GM19025 (cell line): ENCODE measurements around the gene SPC24.
"Not testable (repeated sequence)": the region's sequence is repeated elsewhere in the genome, so short reads cannot be mapped to it uniquely, and the experiment has no call there.

Experiments used
- ATAC-seq: cut with Tn5 transposase; IDR thresholded peaks from one replicate; pipeline ENCODE4 v1.9.1; 2021; ENCODE audit warnings: mild to moderate bottlenecking, low read depth, moderate library complexity; ENCODE audit not compliant: unreplicated experiment

Gene SPC24

GRCh38 chr19:11136400-11137101 is 19.0 kb downstream of the SPC24 start:
- no peak for ATAC-seq

- ATAC-seq, result no peak
Measured at GRCh38 chr19:11131471-11131870, 24.1 kb downstream of the SPC24 start.

- no peak for ATAC-seq
Measured at GRCh38 chr19:11130824-11131455, 24.6 kb downstream of the SPC24 start.

- ATAC-seq, result no peak
Measured at GRCh38 chr19:11127905-11128304, 27.7 kb downstream of the SPC24 start.

- no peak for ATAC-seq
Measured at GRCh38 chr19:11125994-11126685, 29.4 kb downstream of the SPC24 start.

- not testable (repeated sequence) for ATAC-seq
Measured at GRCh38 chr19:11124157-11124556, 31.4 kb downstream of the SPC24 start.

GRCh38 chr19:11123114-11123513 is 32.5 kb downstream of the SPC24 start:
- no peak for ATAC-seq

GRCh38 chr19:11121963-11122362 is 33.6 kb downstream of the SPC24 start:
- not testable (repeated sequence) for ATAC-seq

- no peak for ATAC-seq
Measured at GRCh38 chr19:11116507-11116906, 39.1 kb downstream of the SPC24 start.

GRCh38 chr19:11115895-11116446 is 39.6 kb downstream of the SPC24 start:
- ATAC-seq, result no peak

GRCh38 chr19:11115042-11115441 is 40.5 kb downstream of the SPC24 start:
- no peak for ATAC-seq

- no peak for ATAC-seq
Measured at GRCh38 chr19:11113140-11113708, 42.4 kb downstream of the SPC24 start.

GRCh38 chr19:11111771-11112144 is 43.8 kb downstream of the SPC24 start:
- no peak for ATAC-seq

GRCh38 chr19:11111117-11111770 is 44.3 kb downstream of the SPC24 start:
- no peak for ATAC-seq

- no peak for ATAC-seq
Measured at GRCh38 chr19:11108746-11109145, 46.8 kb downstream of the SPC24 start.

GRCh38 chr19:11106477-11106876 is 49.1 kb downstream of the SPC24 start:
- ATAC-seq, result no peak

- ATAC-seq, result no peak
Measured at GRCh38 chr19:11105014-11105636, 50.5 kb downstream of the SPC24 start.

- not testable (repeated sequence) for ATAC-seq
Measured at GRCh38 chr19:11103667-11104066, 51.9 kb downstream of the SPC24 start.

GRCh38 chr19:11102944-11103343 is 52.6 kb downstream of the SPC24 start:
- no peak for ATAC-seq

GRCh38 chr19:11101057-11101456 is 54.5 kb downstream of the SPC24 start:
- no peak for ATAC-seq
